ENCODE measurements around the gene CABP5. TPM values are rescaled to one million over a fixed set of nuclear protein-coding genes. Genes with fewer than 3 reads are reported as not detected.

CABP5 gene
- not detected in 2 replicates for total RNA-seq

GRCh38 chr19:48043675-48044258 is at the start of gene CABP5:
CABP5 (minus strand) TSS chr19:48044079; CDS start chr19:48043922, 157 bp downstream.

GRCh38 chr19:47994209-47994802 is 49.6 kb downstream of the CABP5 start, which contains the start of gene ELSPBP1:
ELSPBP1 (plus strand) TSS chr19:47994632; CDS start chr19:48008668, 14,036 bp downstream.

GRCh38 chr19:47992070-47992469 is 51.8 kb downstream of the CABP5 start, which contains the start of gene BSPH1:
BSPH1 (minus strand) TSS chr19:47992170; CDS start chr19:47992081, 89 bp downstream.

Other genes starting within 250 kb of the CABP5 start
- not detected in 2 replicates for gene TPRX1, start 239.5 kb downstream of the CABP5 start, total RNA-seq
- not detected in 2 replicates for gene CRX, start 222.1 kb downstream of the CABP5 start, total RNA-seq
- gene TPRX2, start 184.8 kb downstream of the CABP5 start, total RNA-seq, result not detected in 2 replicates
- not detected in 2 replicates for gene SULT2A1, start 157.8 kb downstream of the CABP5 start, total RNA-seq
- not detected in 2 replicates for gene BSPH1, start 51.9 kb downstream of the CABP5 start, total RNA-seq
- not detected in 2 replicates for gene ELSPBP1, start 49.4 kb downstream of the CABP5 start, total RNA-seq
- 0.70 and 0.99 TPM in 2 replicates for gene PLA2G4C, start 66.7 kb upstream of the CABP5 start, total RNA-seq
- gene LIG1, start 126.3 kb upstream of the CABP5 start, total RNA-seq, result 30.8 and 66.1 TPM in 2 replicates
- gene ZSWIM9, start 126.6 kb upstream of the CABP5 start, total RNA-seq, result 1.7 and 2.3 TPM in 2 replicates
- 4.9 and 5.2 TPM in 2 replicates for gene CARD8, start 211.8 kb upstream of the CABP5 start, total RNA-seq
- gene ZNF114, start 226.0 kb upstream of the CABP5 start, total RNA-seq, result 0.72 and 1.7 TPM in 2 replicates